SU-DHL-6 (cell line): ENCODE measurements around the gene SIGLEC12.

Source experiments
- H2AFZ ChIP-seq: fragments of 200-600 bp; sonication (generic); 2 replicates; pipeline ENCODE4 v1.6.1; 2014; ENCODE audit warnings: low read depth, mild to moderate bottlenecking, moderate library complexity, mixed read lengths, antibody characterized with exemption, low read length; ENCODE audit not compliant: severe bottlenecking
- H3F3A ChIP-seq: fragments of 200-600 bp; shearing (Covaris generic); 2 replicates; pipeline ENCODE4 v1.6.0; 2016; ENCODE audit warnings: antibody characterized with exemption, mild to moderate bottlenecking; ENCODE audit not compliant: insufficient read depth
- H3K27ac ChIP-seq: fragments of 200-600 bp; sonication (generic); 2 replicates; pipeline ENCODE4 v1.5.1; 2016; ENCODE audit warnings: low read depth, mild to moderate bottlenecking, low read length, moderate library complexity, mixed read lengths
- H3K27me3 ChIP-seq: fragments of 200-600 bp; sonication (generic), shearing (Covaris generic); 2 replicates; pipeline ENCODE4 v1.6.0; 2014; ENCODE audit warnings: mild to moderate bottlenecking, low read length
- H3K36me3 ChIP-seq: fragments of 200-600 bp; sonication (generic); 2 replicates; pipeline ENCODE4 v1.6.1; 2014; ENCODE audit warnings: mild to moderate bottlenecking, low read length, mixed read lengths
- H3K4me2 ChIP-seq: fragments of 300-600, 200-600 bp; shearing (Covaris generic), sonication (generic); 2 replicates; pipeline ENCODE4 v1.6.0; 2014; ENCODE audit warnings: low read length, low read depth, mild to moderate bottlenecking; ENCODE audit not compliant: poor library complexity, severe bottlenecking
- H3K4me3 ChIP-seq: fragments of 200-600 bp; sonication (generic); 2 replicates; pipeline ENCODE4 v1.5.1; 2014; ENCODE audit warnings: antibody characterized with exemption, low read length, mild to moderate bottlenecking, mixed read lengths; ENCODE audit not compliant: insufficient read depth, poor library complexity, severe bottlenecking
- H3K79me2 ChIP-seq: fragments of 200-600 bp; sonication (generic); 2 replicates; pipeline ENCODE4 v1.6.1; 2014; ENCODE audit warnings: mild to moderate bottlenecking, low read length, moderate library complexity; ENCODE audit not compliant: insufficient read depth
- H3K9ac ChIP-seq: fragments of 200-600 bp; sonication (generic); 2 replicates; pipeline ENCODE4 v1.7.0; 2014; ENCODE audit warnings: mild to moderate bottlenecking, low read length
- H3K9me2 ChIP-seq: fragments of 200-600 bp; sonication (generic); replicated peaks from 2 replicates; pipeline ENCODE4 v1.6.1; 2014; ENCODE audit warnings: low read length; ENCODE audit not compliant: insufficient read depth
- H3K9me3 ChIP-seq: fragments of 200-600 bp; sonication (generic); 2 replicates; pipeline ENCODE4 v1.6.1; 2014; ENCODE audit warnings: low read length, mixed read lengths; ENCODE audit not compliant: insufficient read depth
- H4K20me1 ChIP-seq: fragments of 200-600 bp; sonication (generic); 2 replicates; pipeline ENCODE4 v1.6.1; 2014; ENCODE audit warnings: low read depth, mild to moderate bottlenecking, antibody characterized with exemption, low read length, moderate library complexity, mixed read lengths
- EZH2phosphoT487 ChIP-seq: fragments of 200-600 bp; sonication (generic), shearing (Covaris generic); conservative IDR thresholded peaks from 2 replicates; pipeline ENCODE4 v1.6.1; 2018; ENCODE audit warnings: mild to moderate bottlenecking, antibody characterized with exemption, low read length, moderate library complexity, mixed read lengths
- TF ChIP-seq, protein P1 (sequence below): fragments of 200-600 bp; sonication (generic); IDR thresholded peaks from one replicate; pipeline ENCODE4 v1.5.1; 2017; ENCODE audit warnings: antibody characterized with exemption, mild to moderate bottlenecking, low read length, moderate library complexity; ENCODE audit not compliant: insufficient read depth, poor library complexity, severe bottlenecking

SIGLEC12 gene

DNA sequence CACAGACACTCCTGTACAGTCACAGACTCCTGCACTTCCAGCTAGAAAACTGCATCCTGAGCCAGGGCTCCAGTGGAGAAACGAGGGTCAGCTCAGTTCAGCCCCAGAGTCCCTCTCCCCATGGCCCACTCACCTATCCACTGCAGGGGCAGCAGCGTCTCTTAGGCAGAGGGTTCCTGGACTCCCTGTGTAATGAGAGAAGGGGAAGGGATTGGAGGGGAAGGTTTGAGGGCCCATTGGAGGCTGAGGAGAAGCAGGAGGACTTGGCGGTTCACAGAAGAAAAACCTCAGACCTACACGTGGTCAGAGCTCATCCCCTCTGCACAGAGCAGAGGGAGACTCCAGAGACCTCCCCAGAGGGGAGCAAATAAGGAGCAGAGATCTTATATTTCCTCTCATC is 32.4 kb downstream of the SIGLEC12 start:
- Histone ChIP-seq H3K4me3 (no peak overlapping the region), H2AFZ (no peak overlapping the region), H3K79me2 (no peaks in the 10 kb centered on the region), H3K27me3 (no peaks in the 10 kb centered on the region), H3K9me2 (no peaks in the 10 kb centered on the region), H3K36me3 (no peaks in the 10 kb centered on the region), H4K20me1 (no peaks in the 10 kb centered on the region), H3K27ac (no peak overlapping the region), H3K9ac (no peak overlapping the region), H3K9me3 (no peaks in the 10 kb centered on the region), H3F3A (no peaks in the 10 kb centered on the region), H3K4me2 (no peak overlapping the region)
- TF ChIP-seq, protein P1, sequence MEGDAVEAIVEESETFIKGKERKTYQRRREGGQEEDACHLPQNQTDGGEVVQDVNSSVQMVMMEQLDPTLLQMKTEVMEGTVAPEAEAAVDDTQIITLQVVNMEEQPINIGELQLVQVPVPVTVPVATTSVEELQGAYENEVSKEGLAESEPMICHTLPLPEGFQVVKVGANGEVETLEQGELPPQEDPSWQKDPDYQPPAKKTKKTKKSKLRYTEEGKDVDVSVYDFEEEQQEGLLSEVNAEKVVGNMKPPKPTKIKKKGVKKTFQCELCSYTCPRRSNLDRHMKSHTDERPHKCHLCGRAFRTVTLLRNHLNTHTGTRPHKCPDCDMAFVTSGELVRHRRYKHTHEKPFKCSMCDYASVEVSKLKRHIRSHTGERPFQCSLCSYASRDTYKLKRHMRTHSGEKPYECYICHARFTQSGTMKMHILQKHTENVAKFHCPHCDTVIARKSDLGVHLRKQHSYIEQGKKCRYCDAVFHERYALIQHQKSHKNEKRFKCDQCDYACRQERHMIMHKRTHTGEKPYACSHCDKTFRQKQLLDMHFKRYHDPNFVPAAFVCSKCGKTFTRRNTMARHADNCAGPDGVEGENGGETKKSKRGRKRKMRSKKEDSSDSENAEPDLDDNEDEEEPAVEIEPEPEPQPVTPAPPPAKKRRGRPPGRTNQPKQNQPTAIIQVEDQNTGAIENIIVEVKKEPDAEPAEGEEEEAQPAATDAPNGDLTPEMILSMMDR: no peak
- no peak for TF ChIP-seq EZH2phosphoT487

DNA sequence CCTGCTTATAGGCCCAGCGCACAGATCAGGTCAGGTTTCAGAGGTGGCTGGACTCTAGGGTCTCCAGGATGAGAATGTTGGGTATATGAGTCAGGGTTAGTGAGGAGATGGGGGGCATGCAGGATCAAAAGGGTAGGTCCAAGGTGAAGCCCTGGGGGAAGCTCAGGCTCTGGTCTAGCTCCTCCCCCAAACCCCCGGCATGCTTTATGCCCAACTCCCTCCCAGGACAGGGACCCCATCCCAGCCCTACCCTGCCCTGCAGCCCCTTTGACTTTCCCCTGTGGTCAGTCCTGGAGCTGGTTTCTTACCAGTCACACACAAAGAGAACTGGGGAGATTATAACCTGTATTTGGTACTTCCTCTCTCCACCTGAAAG is 33.1 kb downstream of the SIGLEC12 start:
- H3K4me2 ChIP-seq: no peak overlapping the region
- H3K9me3 ChIP-seq: no peaks in the 10 kb centered on the region
- TF ChIP-seq, protein P1: no peak
- TF ChIP-seq EZH2phosphoT487: no peak
- no peaks in the 10 kb centered on the region for H4K20me1 ChIP-seq
- H3K27ac ChIP-seq: no peak overlapping the region
- H3K9ac ChIP-seq: no peak overlapping the region
- H3K4me3 ChIP-seq: no peak overlapping the region
- no peaks in the 10 kb centered on the region for H3F3A ChIP-seq
- H3K79me2 ChIP-seq: no peaks in the 10 kb centered on the region
- no peak overlapping the region for H2AFZ ChIP-seq
- H3K9me2 ChIP-seq: no peaks in the 10 kb centered on the region
- H3K27me3 ChIP-seq: no peaks in the 10 kb centered on the region
- H3K36me3 ChIP-seq: no peaks in the 10 kb centered on the region

DNA sequence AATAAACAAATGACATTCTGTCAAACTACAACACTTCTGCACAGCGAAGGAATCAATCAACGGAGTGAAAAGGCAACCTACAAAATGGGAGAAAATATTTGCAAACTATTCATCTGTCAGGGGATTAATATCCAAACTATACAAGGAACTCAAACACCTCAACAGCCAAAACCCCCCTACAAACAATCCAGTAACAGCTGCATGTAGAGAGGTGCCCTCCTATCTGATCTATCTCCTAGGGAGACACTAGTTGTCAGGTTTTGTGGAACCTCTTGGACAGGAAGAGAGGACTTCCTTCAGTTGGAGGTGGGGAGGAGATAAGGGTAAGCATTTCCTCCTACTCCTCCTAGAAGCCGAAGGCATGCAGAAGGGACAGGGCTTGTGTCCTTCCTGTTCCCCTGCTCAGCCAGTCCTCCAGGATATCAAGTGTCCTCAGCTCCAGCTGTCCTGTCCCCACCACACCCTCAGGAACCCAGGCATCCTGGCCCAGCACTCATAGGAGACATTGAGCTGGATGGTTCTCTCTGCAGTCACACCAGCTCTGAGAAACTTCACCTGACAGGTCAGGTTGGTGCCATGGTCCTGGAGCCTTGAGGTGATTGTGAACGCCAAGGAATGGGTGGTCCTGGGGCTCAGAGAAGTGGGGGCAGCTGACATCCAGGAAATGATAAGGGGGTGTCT is 33.6 kb downstream of the SIGLEC12 start:
- H3K9me3 ChIP-seq: no peaks in the 10 kb centered on the region
- H3F3A ChIP-seq: no peaks in the 10 kb centered on the region
- H3K4me3 ChIP-seq: no peak overlapping the region
- no peak for TF ChIP-seq EZH2phosphoT487
- TF ChIP-seq, protein P1: no peak
- H3K9me2 ChIP-seq: no peaks in the 10 kb centered on the region
- no peak overlapping the region for H3K4me2 ChIP-seq
- no peak overlapping the region for H2AFZ ChIP-seq
- H3K9ac ChIP-seq: no peak overlapping the region
- H3K27me3 ChIP-seq: no peaks in the 10 kb centered on the region
- no peaks in the 10 kb centered on the region for H4K20me1 ChIP-seq
- no peaks in the 10 kb centered on the region for H3K79me2 ChIP-seq
- H3K27ac ChIP-seq: no peak overlapping the region
- H3K36me3 ChIP-seq: no peaks in the 10 kb centered on the region
